HG02885 (cell line): ENCODE measurements around the gene URGCP.
"Not testable (repeated sequence)": the region's sequence is repeated elsewhere in the genome, so short reads cannot be mapped to it uniquely, and the experiment has no call there.

Source experiments
- ATAC-seq: cut with Tn5 transposase; IDR thresholded peaks from one replicate; pipeline ENCODE4 v1.9.1; 2021; ENCODE audit warnings: mild to moderate bottlenecking; ENCODE audit not compliant: unreplicated experiment, poor library complexity

URGCP gene

GRCh38 chr7:43847496-43847895 is 58.9 kb downstream of the URGCP start:
- ATAC-seq, result no peak

GRCh38 chr7:43844662-43845061 is 61.7 kb downstream of the URGCP start:
- no peak for ATAC-seq

- ATAC-seq, result no peak
Measured at GRCh38 chr7:43844257-43844656, 62.1 kb downstream of the URGCP start.

- no peak for ATAC-seq
Measured at GRCh38 chr7:43843296-43843695, 63.1 kb downstream of the URGCP start.

- no peak for ATAC-seq
Measured at GRCh38 chr7:43838201-43838658, 68.2 kb downstream of the URGCP start.

GRCh38 chr7:43834463-43835251 is 71.7 kb downstream of the URGCP start:
- peak; percentile 40 for ATAC-seq

- not testable (repeated sequence) for ATAC-seq
Measured at GRCh38 chr7:43830917-43831316, 75.5 kb downstream of the URGCP start.
